K562 (cell line): ENCODE results near the gene TENT4B. TPM values are rescaled to one million over a fixed set of nuclear protein-coding genes. Genes with fewer than 3 reads are reported as not detected.

Experiments used
- ATAC-seq: fragments of 200-7000 bp; cut with Tn5 transposase; 3 replicates; pipeline ENCODE4 v1.9.1; 2020; ENCODE audit warnings: moderate library complexity
- BruUV-seq: library from RNA; stranded (reverse); fragments of 400-500 nt; replicated peaks from 2 replicates; lab custom pipeline; 2021; lab: Mats Ljungman, UMichigan
- CTCF ChIA-PET: fragments of 300-600 bp; formaldehyde crosslinking; extraction: SDS; loops from one replicate; lab custom pipeline; 2021; ENCODE audit warnings: low intra/inter-chr PET ratio; lab: Yijun Ruan, JAX
- POLR2A ChIA-PET: fragments of 300-600, 350-650 bp; sonication (Branson Sonifier 250); formaldehyde crosslinking; extraction: SDS; loops from one replicate; lab custom pipeline; 2021; ENCODE audit warnings: antibody characterized with exemption, inconsistent platforms; lab: Yijun Ruan, JAX
- DNase-seq, 4 experiments: peaks; one replicate each; pipeline versions ENCODE4 v3.0.0 to v3.0.0-alpha.2; 2011 to 2018; ENCODE audit warnings: low spot score in 3 of 4, mixed read lengths in 3 of 4; ENCODE audit errors: extremely low read depth in 1 of 4
- FAIRE-seq: peaks from 2 replicates; lab custom pipeline; 2011; peaks lifted over from hg19 to GRCh38; lab: Jason Lieb, UNC
- H2AFZ ChIP-seq: 2 replicates; pipeline ENCODE4 v1.6.0; 2011; ENCODE audit warnings: low read depth, low read length, control low read depth, inconsistent platforms
- H3K27ac ChIP-seq: fragments of 200-600 bp; 3 replicates; pipeline ENCODE4 v1.8.0; 2011; ENCODE audit warnings: low read depth, mild to moderate bottlenecking, control low read depth, inconsistent platforms, low read length, moderate library complexity, mixed read lengths; ENCODE audit errors: extremely low read depth
- H3K27me3 ChIP-seq, 2 experiments: fragments of 300-600 bp in 1 of 2; 2 replicates in 1 of 2; 3 replicates in 1 of 2; pipeline versions ENCODE4 v1.6.0 to v1.8.0; 2011; ENCODE audit warnings: inconsistent platforms in 2 of 2, low read length in 2 of 2, mild to moderate bottlenecking in 1 of 2, mixed read lengths in 1 of 2, moderate library complexity in 1 of 2; ENCODE audit not compliant: control insufficient read depth in 2 of 2, insufficient read depth in 2 of 2
- H3K36me3 ChIP-seq: fragments of 300-600 bp; 3 replicates; pipeline ENCODE4 v1.8.0; 2011; ENCODE audit warnings: mild to moderate bottlenecking, low read length, inconsistent platforms; ENCODE audit not compliant: control insufficient read depth, insufficient read depth
- H3K4me1 ChIP-seq, 2 experiments: fragments of 200-600 bp in 1 of 2; replicated peaks in 1 of 2; 2 replicates in 1 of 2; 3 replicates in 1 of 2; pipeline versions ENCODE4 v1.5.1 to v1.8.0; 2011; ENCODE audit warnings: inconsistent platforms in 2 of 2, low read length in 2 of 2, mild to moderate bottlenecking in 1 of 2, mixed read lengths in 1 of 2, moderate library complexity in 1 of 2; ENCODE audit not compliant: control insufficient read depth in 2 of 2, insufficient read depth in 2 of 2
- H3K4me2 ChIP-seq: 2 replicates; pipeline ENCODE4 v1.6.1; 2011; ENCODE audit warnings: low read length, control low read depth, inconsistent platforms, mixed read lengths; ENCODE audit not compliant: insufficient read depth
- H3K4me3 ChIP-seq: fragments of 200-600 bp; sonication (generic), shearing (Covaris generic); 2 replicates; pipeline ENCODE4 v1.5.1; 2016; ENCODE audit warnings: control low read depth, inconsistent platforms
- H3K79me2 ChIP-seq: fragments of 200-600 bp; 3 replicates; pipeline ENCODE4 v1.8.0; 2011; ENCODE audit warnings: low read length, inconsistent platforms; ENCODE audit not compliant: control insufficient read depth, insufficient read depth
- H3K9ac ChIP-seq, 2 experiments: 2 replicates each; pipeline versions ENCODE4 v1.6.0 to v1.6.1; 2011; ENCODE audit warnings: low read depth in 2 of 2, low read length in 2 of 2, control low read depth in 1 of 2, inconsistent platforms in 1 of 2, mild to moderate bottlenecking in 1 of 2, mixed read lengths in 1 of 2; ENCODE audit not compliant: insufficient read depth in 1 of 2
- H3K9me1 ChIP-seq: one replicate; pipeline ENCODE4 v1.6.0; 2011; ENCODE audit warnings: inconsistent platforms, mild to moderate bottlenecking, low read length, moderate library complexity; ENCODE audit not compliant: control insufficient read depth, insufficient read depth
- H3K9me3 ChIP-seq: replicated peaks from 2 replicates; pipeline ENCODE4 v1.5.1; 2011; ENCODE audit warnings: low read depth, low read length, inconsistent platforms; ENCODE audit not compliant: control insufficient read depth, insufficient read depth
- H4K20me1 ChIP-seq: replicated peaks from 2 replicates; pipeline ENCODE4 v1.6.1; 2011; ENCODE audit warnings: low read length, inconsistent platforms, mixed read lengths; ENCODE audit not compliant: control insufficient read depth, insufficient read depth
- CTCFL ChIP-seq: IDR thresholded peaks from 2 replicates; pipeline ENCODE4 v1.6.1; 2011; ENCODE audit warnings: borderline replicate concordance, low read depth, mild to moderate bottlenecking, moderate library complexity, low read length; ENCODE audit not compliant: insufficient read depth, poor library complexity, severe bottlenecking
- GTF2A2 ChIP-seq: IDR thresholded peaks from 2 replicates; pipeline ENCODE4 v1.6.1; 2016; ENCODE audit warnings: mild to moderate bottlenecking, missing genetic modification characterization, missing compliant biosample characterization
- MEF2D ChIP-seq: conservative IDR thresholded peaks from 2 replicates; pipeline ENCODE4 v1.6.1; 2016; ENCODE audit warnings: low read depth, missing genetic modification characterization, missing compliant biosample characterization
- MEIS2 ChIP-seq: fragments of 450-650 bp; IDR thresholded peaks from 2 replicates; pipeline ENCODE4 v1.6.1; 2014; ENCODE audit warnings: mild to moderate bottlenecking; ENCODE audit not compliant: partially characterized antibody
- MTA3 ChIP-seq: fragments of 450-650 bp; formaldehyde crosslinking; IDR thresholded peaks from 2 replicates; pipeline ENCODE4 v1.6.1; 2017; ENCODE audit warnings: mild to moderate bottlenecking, borderline replicate concordance
- PHF21A ChIP-seq: fragments of 450-650 bp; IDR thresholded peaks from 2 replicates; pipeline ENCODE4 v1.6.1; 2017; ENCODE audit warnings: low read depth, borderline replicate concordance
- SAP30 ChIP-seq: fragments of 200-600 bp; sonication (generic); IDR thresholded peaks from 2 replicates; pipeline ENCODE4 v1.6.1; 2012; ENCODE audit warnings: borderline replicate concordance, low read depth, mild to moderate bottlenecking, moderate library complexity, low read length, control low read depth, inconsistent platforms; ENCODE audit not compliant: insufficient read depth, poor library complexity, severe bottlenecking
- SMARCA5 ChIP-seq: fragments of 450-650 bp; IDR thresholded peaks from 2 replicates; pipeline ENCODE4 v1.6.1; 2016
- USF2 ChIP-seq: sonication (generic); formaldehyde crosslinking; IDR thresholded peaks from 2 replicates; pipeline ENCODE4 v1.5.0; 2020; ENCODE audit warnings: missing genetic modification reagents
- ZNF23 ChIP-seq: fragments of 250-450 bp; sonication (Bioruptor Pico); IDR thresholded peaks from 2 replicates; pipeline ENCODE4 v1.4.0; 2020; ENCODE audit warnings: mild to moderate bottlenecking
- WGBS: fragments of 100-300 bp; shearing (Covaris generic); methylation state at CpG from one replicate; pipeline ENCODE4 v1.1.6; 2016; ENCODE audit warnings: low coverage, mixed read lengths; ENCODE audit not compliant: insufficient coverage; ENCODE audit errors: missing lambda C conversion rate; 5-methylcytosine and 5-hydroxymethylcytosine counted together
- in situ Hi-C: fragments of 300-500 bp; cut with MboI; formaldehyde crosslinking; loops from 4 replicates; pipeline ENCODE4 v1.15.0; 2018; ENCODE audit warnings: inconsistent platforms, mixed read lengths
- intact Hi-C: fragments of 100-400 bp; cut with micrococcal nuclease; formaldehyde crosslinking; loops from 2 replicates; pipeline ENCODE4 v1.14.2; 2022
- polyA plus RNA-seq, 8 experiments: library from polyadenylated mRNA; depleted of rRNA in 4 of 8; stranded (reverse) in 5 of 8; unstranded in 3 of 8; fragments of >200 nt; fragmentation: Nextera tagmentation in 2 of 8; fragmentation: Illumina TruSeq in 1 of 8; extraction: Ambion mirVana in 2 of 8; extraction: Trizol in 1 of 8; gene quantifications; 2 replicates each; pipeline versions ENCODE4 v1.2.1 to v1.2.3, GENCODE V29; 2011 to 2014; ENCODE audit warnings: inconsistent platforms in 1 of 8, missing spikeins in 1 of 8
- total RNA-seq, 7 experiments: library from RNA; depleted of rRNA in 6 of 7; stranded (reverse); fragments of >200 nt in 6 of 7; fragmentation: Illumina TruSeq in 2 of 7; extraction: Trizol in 2 of 7; gene quantifications; 2 replicates each; pipeline versions ENCODE4 v1.2.1 to v1.2.3, GENCODE V29; 2011 to 2021; ENCODE audit warnings: low replicate concordance in 1 of 7

TENT4B gene
- total and polyA plus RNA-seq, 9 of the 15 experiments (the other 6 are each of a cell fraction or from before 2014, with no cell fraction given): 5.2 to 8.4 (median 7.0) TPM

GRCh38 chr16:50257876-50258275 is 104.8 kb downstream of the TENT4B start:
- Histone ChIP-seq H3K27ac (no peak overlapping the region), H3K27me3 (no peaks in the 10 kb centered on the region), H3K4me1 (peaks cover 48 to 52% of the 10 kb centered on the region in 2 experiments), H3K4me3 (no peak overlapping the region), H2AFZ (no peak overlapping the region), H3K9ac (no peak overlapping the region), H3K9me1 (no peaks in the 10 kb centered on the region), H3K36me3 (no peaks in the 10 kb centered on the region), H4K20me1 (no peaks in the 10 kb centered on the region), H3K79me2 (peaks cover 33% of the 10 kb centered on the region), H3K4me2 (no peak overlapping the region), H3K9me3 (no peaks in the 10 kb centered on the region)
- DNase-seq (no peak), ATAC-seq (no peak), FAIRE-seq (no peak)
- ChIA-PET POLR2A (interaction anchor here (0.6 kb wide), 1 partner anchor 12 kb away, joined by 5 read pairs; no protein-coding TSS in a partner anchor), CTCF (no interaction called here)
- BruUV-seq: no TSS peak
- no peak for TF ChIP-seq CTCFL
- no peak for TF ChIP-seq USF2
- no peak for TF ChIP-seq MEIS2
- no peak for TF ChIP-seq SMARCA5
- TF ChIP-seq SAP30: no peak
- no peak for TF ChIP-seq MEF2D (tag)
- no peak for TF ChIP-seq ZNF23 (CRISPR knock-in tag)
- no peak for TF ChIP-seq GTF2A2 (tag)
- no peak for TF ChIP-seq MTA3
- no peak for TF ChIP-seq PHF21A
- intact Hi-C loops (no loop called here), in situ Hi-C loops (loop anchor here (25.0 kb wide), 1 partner anchor 1646 kb away; the partner anchor contains the start of gene N4BP1)
- 88% methylated on average over 9 of the region's 9 CpGs for WGBS
